Ectodermal cell (in vitro differentiated cells): Measurements from ENCODE around the gene MED23.
"Not testable (repeated sequence)": the region's sequence is repeated elsewhere in the genome, so short reads cannot be mapped to it uniquely, and the experiment has no call there.

Experiments
- H3K27ac ChIP-seq: 2 replicates; pipeline ENCODE4 v1.7.0; 2013; ENCODE audit warnings: mild to moderate bottlenecking, low read depth, low read length; ENCODE audit not compliant: insufficient read depth, poor library complexity, severe bottlenecking
- H3K27me3 ChIP-seq: 2 replicates; pipeline ENCODE4 v1.7.0; 2013; ENCODE audit warnings: mild to moderate bottlenecking, low read length; ENCODE audit not compliant: insufficient read depth, control insufficient read depth, poor library complexity, severe bottlenecking
- H3K36me3 ChIP-seq: one replicate; pipeline ENCODE4 v1.7.0; 2013; ENCODE audit warnings: low read length; ENCODE audit not compliant: control insufficient read depth, insufficient read depth
- H3K4me1 ChIP-seq: one replicate; pipeline ENCODE4 v1.7.0; 2013; ENCODE audit warnings: low read length; ENCODE audit not compliant: control insufficient read depth, insufficient read depth
- H3K4me3 ChIP-seq: 2 replicates; pipeline ENCODE4 v1.7.0; 2013; ENCODE audit warnings: low read depth, low read length, control low read depth; ENCODE audit not compliant: insufficient read depth
- H3K9me3 ChIP-seq: 2 replicates; pipeline ENCODE4 v1.7.0; 2013; ENCODE audit warnings: mild to moderate bottlenecking, low read length, moderate library complexity; ENCODE audit not compliant: control insufficient read depth
- WGBS, 2 experiments: methylation state at CpG; one replicate each; pipeline ENCODE4 v1.1.7; 2013; ENCODE audit warnings: missing lambda C conversion rate in 2 of 2; 5-methylcytosine and 5-hydroxymethylcytosine counted together

The MED23 gene

GRCh38 chr6:131551902-131552301, 76.1 kb downstream of the MED23 start:
- H3K36me3 ChIP-seq, result no peaks in the 10 kb centered on the region
- H3K9me3 ChIP-seq, result no peaks in the 10 kb centered on the region
- no peak overlapping the region for H3K27ac ChIP-seq
- no peaks in the 10 kb centered on the region for H3K4me1 ChIP-seq
- WGBS, 2 experiments, result 91 to 94% methylated on average over 4 of the region's 4 CpGs
- H3K27me3 ChIP-seq, result no peaks in the 10 kb centered on the region
- H3K4me3 ChIP-seq, result no peak overlapping the region

GRCh38 chr6:131549811-131550210, 78.2 kb downstream of the MED23 start:
- WGBS, 2 experiments, result 79 to 82% methylated on average over 2 of the region's 2 CpGs
- no peaks in the 10 kb centered on the region for H3K36me3 ChIP-seq
- H3K27ac ChIP-seq, result no peak overlapping the region
- no peak overlapping the region for H3K4me3 ChIP-seq
- H3K9me3 ChIP-seq, result no peaks in the 10 kb centered on the region
- H3K4me1 ChIP-seq, result no peaks in the 10 kb centered on the region
- H3K27me3 ChIP-seq, result no peaks in the 10 kb centered on the region

- Histone ChIP-seq H3K36me3 (no peaks in the 10 kb centered on the region), H3K4me1 (no peaks in the 10 kb centered on the region), H3K27me3 (no peaks in the 10 kb centered on the region), H3K27ac (no peak overlapping the region), H3K9me3 (no peaks in the 10 kb centered on the region), H3K4me3 (no peak overlapping the region)
- whole genome bisulfite sequencing, 2 experiments, result 67 to 89% methylated on average over 1 of the region's 1 CpG
These were observed 79.6 kb downstream of the MED23 start for GRCh38 chr6:131548441-131548840.

GRCh38 chr6:131547488-131547887, 80.6 kb downstream of the MED23 start:
- Histone ChIP-seq H3K27ac (no peak overlapping the region), H3K4me3 (no peak overlapping the region), H3K36me3 (no peaks in the 10 kb centered on the region), H3K9me3 (no peaks in the 10 kb centered on the region), H3K4me1 (no peaks in the 10 kb centered on the region), H3K27me3 (no peaks in the 10 kb centered on the region)
- WGBS, 2 experiments, result 86 to 88% methylated on average over 6 of the region's 6 CpGs

- no peaks in the 10 kb centered on the region for H3K4me1 ChIP-seq
- no peaks in the 10 kb centered on the region for H3K9me3 ChIP-seq
- H3K4me3 ChIP-seq, result no peak overlapping the region
- no peaks in the 10 kb centered on the region for H3K27me3 ChIP-seq
- no peak overlapping the region for H3K27ac ChIP-seq
- WGBS, 2 experiments, result 96 to 98% methylated on average over 2 of the region's 2 CpGs
- no peaks in the 10 kb centered on the region for H3K36me3 ChIP-seq
These were observed 82.7 kb downstream of the MED23 start for GRCh38 chr6:131545317-131545716.

GRCh38 chr6:131538615-131539014, 89.4 kb downstream of the MED23 start:
- H3K9me3 ChIP-seq, H3K36me3 ChIP-seq, H3K27me3 ChIP-seq, H3K4me1 ChIP-seq, H3K4me3 ChIP-seq, H3K27ac ChIP-seq: not testable (repeated sequence)
- WGBS, 2 experiments, result 88 to 93% methylated on average over 4 of the region's 4 CpGs

- 94 to 96% methylated on average over 3 of the region's 3 CpGs for WGBS, 2 experiments
These were observed 95.4 kb downstream of the MED23 start for GRCh38 chr6:131532580-131533039.

GRCh38 chr6:131531681-131532080, 96.4 kb downstream of the MED23 start:
- not testable (repeated sequence) for H3K27me3 ChIP-seq, H3K9me3 ChIP-seq, H3K36me3 ChIP-seq, H3K4me1 ChIP-seq, H3K27ac ChIP-seq, H3K4me3 ChIP-seq
- 86% methylated on average over 12 of the region's 12 CpGs for WGBS, 2 experiments

More at GRCh38 chr6:131532580-131533039, 95.4 kb downstream of the MED23 start:
- H3K27ac ChIP-seq, result no peak overlapping the region
- no peaks in the 10 kb centered on the region for H3K4me1 ChIP-seq
- H3K36me3 ChIP-seq, result no peaks in the 10 kb centered on the region
- H3K9me3 ChIP-seq, result no peaks in the 10 kb centered on the region
- H3K27me3 ChIP-seq, result no peaks in the 10 kb centered on the region
- H3K4me3 ChIP-seq, result no peak overlapping the region

GRCh38 chr6:131530936-131531335, 97.1 kb downstream of the MED23 start:
- not testable (repeated sequence) for H3K9me3 ChIP-seq, H3K27ac ChIP-seq, H3K36me3 ChIP-seq, H3K4me3 ChIP-seq, H3K4me1 ChIP-seq, H3K27me3 ChIP-seq
- WGBS, 2 experiments, result 94 to 95% methylated on average over 4 to 5 of the region's 5 CpGs

GRCh38 chr6:131524695-131525336, 103.2 kb downstream of the MED23 start:
- 93 to 95% methylated on average over 24 to 25 of the region's 25 CpGs for WGBS, 2 experiments
- Histone ChIP-seq H3K36me3 (no peaks in the 10 kb centered on the region), H3K4me3 (no peak overlapping the region), H3K9me3 (no peaks in the 10 kb centered on the region), H3K27ac (no peak overlapping the region), H3K27me3 (no peaks in the 10 kb centered on the region), H3K4me1 (no peaks in the 10 kb centered on the region)
